Right forelimb (tissue), 1 donor: ENCODE measurements around the gene TMTC1.

Experiments used
- DNase-seq: peaks from one replicate; pipeline ENCODE4 v3.0.0-alpha.2; 2018

The TMTC1 gene

DNA sequence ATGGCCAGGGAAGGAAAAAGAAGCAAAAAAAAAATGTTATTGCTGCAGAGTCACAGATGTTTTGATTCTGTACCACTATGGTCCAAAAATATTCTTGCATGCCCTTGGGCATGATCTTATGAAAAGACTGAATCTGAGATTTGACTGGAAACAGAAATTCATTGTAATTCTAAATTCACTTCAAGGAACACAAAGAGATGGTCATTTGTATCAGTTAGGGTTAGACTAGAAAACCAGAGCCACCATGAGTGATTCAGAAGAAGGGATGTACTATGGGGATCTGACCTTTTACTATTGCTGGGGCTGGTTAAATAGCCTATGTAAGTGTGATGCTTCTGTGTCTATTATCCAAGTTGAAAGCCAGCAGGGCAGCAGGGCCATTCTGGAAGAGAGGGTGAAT lies 5.2 kb downstream of the TMTC1 start:
- no peak for DNase-seq

GRCh38 chr12:29773076-29773475 lies 10.7 kb downstream of the TMTC1 start:
- no peak for DNase-seq

GRCh38 chr12:29771786-29772185 lies 12.0 kb downstream of the TMTC1 start:
- no peak for DNase-seq

GRCh38 chr12:29771165-29771564 lies 12.6 kb downstream of the TMTC1 start:
- DNase-seq: no peak

GRCh38 chr12:29769162-29769858 lies 14.4 kb downstream of the TMTC1 start:
- DNase-seq: no peak

GRCh38 chr12:29768372-29768771 lies 15.4 kb downstream of the TMTC1 start:
- DNase-seq: no peak

GRCh38 chr12:29763301-29763683 lies 20.4 kb downstream of the TMTC1 start:
- no peak for DNase-seq

- DNase-seq: no peak
Measured at GRCh38 chr12:29762637-29763300, 21.0 kb downstream of the TMTC1 start.

DNA sequence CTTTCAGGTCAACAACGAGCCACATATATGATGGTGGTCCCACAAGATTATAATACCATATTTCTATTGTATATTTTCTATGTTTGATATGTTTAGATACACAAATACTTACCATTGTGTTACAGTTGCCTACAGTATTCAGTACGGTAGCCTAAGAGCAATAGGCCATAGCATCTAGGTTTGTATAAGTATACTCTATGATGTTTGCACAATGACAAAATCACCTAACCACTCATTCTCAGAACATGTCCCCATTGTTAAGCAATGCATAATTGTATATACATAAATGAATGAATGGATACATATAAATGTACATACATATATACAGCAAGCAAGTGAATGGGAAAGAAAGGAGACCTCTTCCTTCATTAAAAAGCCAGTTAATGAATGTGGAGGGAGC lies 23.8 kb downstream of the TMTC1 start:
- no peak for DNase-seq

DNA sequence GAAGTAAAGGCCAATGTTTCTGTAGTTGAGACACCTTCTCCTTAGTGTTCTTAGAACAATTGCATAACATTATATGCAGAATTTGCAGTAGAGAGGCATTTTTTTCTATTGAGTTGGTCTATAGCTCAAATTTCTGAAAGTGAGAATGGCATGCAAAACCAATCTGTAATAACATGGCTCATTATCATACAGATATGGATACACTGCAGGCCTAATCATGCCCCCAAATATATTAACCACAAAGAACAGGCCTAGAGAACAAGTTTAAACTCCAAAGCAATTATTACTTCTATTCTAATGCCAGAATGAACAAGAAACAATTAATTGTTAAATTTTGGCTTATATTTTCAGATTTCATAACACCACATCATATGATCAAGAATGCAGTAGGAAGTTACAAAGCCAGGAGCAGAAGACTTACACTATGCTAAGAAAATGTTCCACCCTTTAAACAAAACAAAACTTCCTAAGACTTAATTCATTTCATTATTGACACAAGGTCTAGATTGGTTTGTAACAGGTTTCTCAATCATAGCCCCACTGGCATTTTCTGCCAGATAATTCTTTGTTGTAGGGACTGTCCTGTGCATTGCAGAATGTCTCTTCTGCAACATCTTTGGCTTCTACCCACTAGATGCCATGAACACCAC lies 26.9 kb downstream of the TMTC1 start:
- DNase-seq: no peak

GRCh38 chr12:29754235-29755189 lies 29.2 kb downstream of the TMTC1 start:
- DNase-seq: no peak

- no peak for DNase-seq
Measured at GRCh38 chr12:29752121-29752520, 31.6 kb downstream of the TMTC1 start.

DNA sequence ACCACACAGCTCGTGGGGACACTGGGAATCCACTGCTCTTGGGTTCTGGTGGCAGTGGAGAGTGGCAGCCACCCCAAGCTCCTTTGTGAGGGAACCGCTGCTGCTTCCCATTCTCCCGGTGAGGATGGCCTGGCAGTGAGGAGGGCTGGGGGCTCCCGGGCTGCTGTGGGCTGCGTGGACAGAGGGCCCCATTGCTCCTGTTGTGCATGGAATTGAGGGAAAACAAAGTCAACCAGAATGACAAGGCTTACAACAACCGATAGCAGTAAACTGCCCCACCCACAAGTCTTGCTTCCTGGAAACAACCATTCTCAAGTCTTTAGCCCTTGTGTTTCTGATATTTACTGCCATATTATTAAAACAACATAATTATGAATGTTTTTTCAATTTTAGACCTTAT lies 32.1 kb downstream of the TMTC1 start:
- DNase-seq: no peak

- DNase-seq: no peak
Measured at GRCh38 chr12:29750928-29751220, 32.9 kb downstream of the TMTC1 start.

- DNase-seq: no peak
Measured at GRCh38 chr12:29750131-29750927, 33.4 kb downstream of the TMTC1 start.

- no peak for DNase-seq
Measured at GRCh38 chr12:29744365-29744764, 39.4 kb downstream of the TMTC1 start.

- no peak for DNase-seq
Measured at GRCh38 chr12:29743801-29744200, 39.9 kb downstream of the TMTC1 start.

GRCh38 chr12:29743077-29743476 lies 40.7 kb downstream of the TMTC1 start:
- no peak for DNase-seq

DNA sequence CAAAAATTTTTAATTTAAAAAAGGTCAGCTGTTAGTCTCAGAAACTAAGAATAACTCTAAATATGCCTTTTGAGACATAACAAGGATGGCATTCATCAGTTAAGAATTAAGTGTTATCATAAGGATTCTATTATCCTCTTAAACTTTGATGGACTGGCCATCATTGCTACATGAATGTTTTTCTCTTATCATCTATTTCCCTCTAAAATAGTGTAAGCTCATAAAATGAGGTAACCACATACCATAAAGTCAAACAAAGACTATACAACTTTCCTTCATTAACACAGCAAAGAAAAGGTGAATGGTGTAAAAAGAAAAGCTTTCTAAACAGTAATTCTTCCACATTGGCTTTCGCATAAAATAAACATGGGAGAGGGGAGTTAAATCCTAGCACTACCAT lies 41.1 kb downstream of the TMTC1 start:
- DNase-seq: no peak

- DNase-seq: no peak
Measured at GRCh38 chr12:29741342-29742241, 42.1 kb downstream of the TMTC1 start.

GRCh38 chr12:29739279-29739991 lies 44.3 kb downstream of the TMTC1 start:
- DNase-seq: no peak
